Measurements from ENCODE around the gene IL25. TPM values are rescaled to one million over a fixed set of nuclear protein-coding genes. Genes with fewer than 3 reads are reported as not detected.
A peak's percentile ranks its signal among the peaks of the same experiment; 100 is the strongest.

Gene IL25
- total and polyA plus RNA-seq, 2 of the 13 experiments (the other 11 are each of a cell fraction or from before 2014, with no cell fraction given) = not detected

GRCh38 chr14:23360496-23360895 is 12.1 kb upstream of the IL25 start:
- Histone ChIP-seq H3K9ac (ENCODE audit: insufficient read depth, low read depth, low read length) (no peak overlapping the region), H3K4me1 (ENCODE audit: insufficient read depth, low read length) (peaks cover 30% of the 10 kb centered on the region), H4K20me1 (ENCODE audit: insufficient read depth, low read length) (no peaks in the 10 kb centered on the region), H3K9me3 (ENCODE audit: low read length) (no peaks in the 10 kb centered on the region), H3K4me3 (replicated peaks in 1 of 3; ENCODE audit: insufficient read depth in 1 of 3, low read depth in 2 of 3, low read length in 3 of 3) (no peak overlapping the region), H2AFZ (ENCODE audit: low read length) (no peak overlapping the region), H3K27me3 (ENCODE audit: control insufficient read depth in 1 of 2, insufficient read depth in 2 of 2, low read length in 2 of 2) (peaks cover 50 to 93% of the 10 kb centered on the region in 2 experiments), H3K27ac (ENCODE audit: extremely low read length, insufficient read depth, low read length) (no peak overlapping the region), H3K79me2 (ENCODE audit: insufficient read depth, low read length) (no peaks in the 10 kb centered on the region), H3K36me3 (replicated peaks in 1 of 2; ENCODE audit: control insufficient read depth in 1 of 2, insufficient read depth in 2 of 2, low read length in 2 of 2) (no peaks in the 10 kb centered on the region), H3K4me2 (ENCODE audit: low read depth, low read length) (no peak overlapping the region)
- ATAC-seq (peak; percentile 70), FAIRE-seq (no peak), DNase-seq (ENCODE audit: low spot score) (peak; percentile 54)
- intact Hi-C loops (cut with micrococcal nuclease; ENCODE audit: unreplicated experiment) = loop anchor here (2.0 kb wide), 1 partner anchor 32 kb away; no protein-coding TSS in a partner anchor
- in situ Hi-C loops (cut with HindIII; ENCODE audit: extremely low pct_ligation_motif_present, low pct_unique_long_range_greater_than_20kb) = no loop called here
- WGBS (ENCODE audit: low lambda C conversion rate) = 15% methylated on average over 11 of the region's 11 CpGs
- ChIA-PET CTCF (ENCODE audit: low intra/inter-chr PET ratio, low total read pairs) (interaction anchor here (1.7 to 1.8 kb wide), 2 partner anchors 33 to 95 kb away, joined by 5 to 7 read pairs; no protein-coding TSS in a partner anchor), POLR2A (interaction anchor here (0.6 to 1.6 kb wide), 3 partner anchors 20 to 39 kb away, joined by 3 to 11 read pairs (median 3); partner anchors contain the start of gene PABPN1)
- no TSS peak for BruUV-seq (replicated peaks)
- TF ChIP-seq RXRA (CRISPR knock-in tag; IDR thresholded peaks at IDR 0.05) = peak; percentile 18; the same call in 1 of the 2 replicates
- TF ChIP-seq ZNF124 (CRISPR knock-in tag; IDR thresholded peaks at IDR 0.05) = 0 out of 2 replicates have a peak, but pooled peaks have one; percentile 28
- no peak for TF ChIP-seq NFYB (CRISPR knock-in tag; IDR thresholded peaks at IDR 0.05)
- peak; percentile 22; the same call in 1 of the 2 replicates for TF ChIP-seq ZBTB7B (CRISPR knock-in tag; IDR thresholded peaks at IDR 0.05)
- TF ChIP-seq, protein P1, sequence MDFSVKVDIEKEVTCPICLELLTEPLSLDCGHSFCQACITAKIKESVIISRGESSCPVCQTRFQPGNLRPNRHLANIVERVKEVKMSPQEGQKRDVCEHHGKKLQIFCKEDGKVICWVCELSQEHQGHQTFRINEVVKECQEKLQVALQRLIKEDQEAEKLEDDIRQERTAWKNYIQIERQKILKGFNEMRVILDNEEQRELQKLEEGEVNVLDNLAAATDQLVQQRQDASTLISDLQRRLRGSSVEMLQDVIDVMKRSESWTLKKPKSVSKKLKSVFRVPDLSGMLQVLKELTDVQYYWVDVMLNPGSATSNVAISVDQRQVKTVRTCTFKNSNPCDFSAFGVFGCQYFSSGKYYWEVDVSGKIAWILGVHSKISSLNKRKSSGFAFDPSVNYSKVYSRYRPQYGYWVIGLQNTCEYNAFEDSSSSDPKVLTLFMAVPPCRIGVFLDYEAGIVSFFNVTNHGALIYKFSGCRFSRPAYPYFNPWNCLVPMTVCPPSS (IDR thresholded peaks at IDR 0.05) = no peak
- no peak for TF ChIP-seq NR3C1 (CRISPR knock-in tag; IDR thresholded peaks at IDR 0.05)
- TF ChIP-seq HMGXB4 (CRISPR knock-in tag; IDR thresholded peaks at IDR 0.05; ENCODE audit: borderline replicate concordance in 1 of 2, low read depth in 1 of 2) = 0 out of 4 replicates have a peak, but pooled peaks have one; percentile 39 to 44
- 0 out of 2 replicates have a peak, but pooled peaks have one; percentile 44 for TF ChIP-seq PITX1 (CRISPR knock-in tag; IDR thresholded peaks at IDR 0.05)
- TF ChIP-seq, protein P2, sequence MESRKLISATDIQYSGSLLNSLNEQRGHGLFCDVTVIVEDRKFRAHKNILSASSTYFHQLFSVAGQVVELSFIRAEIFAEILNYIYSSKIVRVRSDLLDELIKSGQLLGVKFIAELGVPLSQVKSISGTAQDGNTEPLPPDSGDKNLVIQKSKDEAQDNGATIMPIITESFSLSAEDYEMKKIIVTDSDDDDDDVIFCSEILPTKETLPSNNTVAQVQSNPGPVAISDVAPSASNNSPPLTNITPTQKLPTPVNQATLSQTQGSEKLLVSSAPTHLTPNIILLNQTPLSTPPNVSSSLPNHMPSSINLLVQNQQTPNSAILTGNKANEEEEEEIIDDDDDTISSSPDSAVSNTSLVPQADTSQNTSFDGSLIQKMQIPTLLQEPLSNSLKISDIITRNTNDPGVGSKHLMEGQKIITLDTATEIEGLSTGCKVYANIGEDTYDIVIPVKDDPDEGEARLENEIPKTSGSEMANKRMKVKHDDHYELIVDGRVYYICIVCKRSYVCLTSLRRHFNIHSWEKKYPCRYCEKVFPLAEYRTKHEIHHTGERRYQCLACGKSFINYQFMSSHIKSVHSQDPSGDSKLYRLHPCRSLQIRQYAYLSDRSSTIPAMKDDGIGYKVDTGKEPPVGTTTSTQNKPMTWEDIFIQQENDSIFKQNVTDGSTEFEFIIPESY (CRISPR knock-in tag; IDR thresholded peaks at IDR 0.05) = peak; percentile 44; the same call in 1 of the 2 replicates
- no peak for TF ChIP-seq NFIB (CRISPR knock-in tag; IDR thresholded peaks at IDR 0.05; ENCODE audit: borderline replicate concordance)
- TF ChIP-seq ZSCAN31 (CRISPR knock-in tag; IDR thresholded peaks at IDR 0.05; ENCODE audit: low read depth) = 0 out of 2 replicates have a peak, but pooled peaks have one; percentile 31
- no peak for TF ChIP-seq ZNF441 (CRISPR knock-in tag; IDR thresholded peaks at IDR 0.05; ENCODE audit: borderline replicate concordance)
- peak; percentile 94 for TF ChIP-seq PCBP1 (IDR thresholded peaks at IDR 0.05; ENCODE audit: borderline replicate concordance, low read depth, low read length)
- no peak for TF ChIP-seq ARNTL (CRISPR knock-in tag; IDR thresholded peaks at IDR 0.05)
- 0 out of 2 replicates have a peak, but pooled peaks have one; percentile 33 for TF ChIP-seq ZNF451 (CRISPR knock-in tag; IDR thresholded peaks at IDR 0.05)
- TF ChIP-seq, protein P3, sequence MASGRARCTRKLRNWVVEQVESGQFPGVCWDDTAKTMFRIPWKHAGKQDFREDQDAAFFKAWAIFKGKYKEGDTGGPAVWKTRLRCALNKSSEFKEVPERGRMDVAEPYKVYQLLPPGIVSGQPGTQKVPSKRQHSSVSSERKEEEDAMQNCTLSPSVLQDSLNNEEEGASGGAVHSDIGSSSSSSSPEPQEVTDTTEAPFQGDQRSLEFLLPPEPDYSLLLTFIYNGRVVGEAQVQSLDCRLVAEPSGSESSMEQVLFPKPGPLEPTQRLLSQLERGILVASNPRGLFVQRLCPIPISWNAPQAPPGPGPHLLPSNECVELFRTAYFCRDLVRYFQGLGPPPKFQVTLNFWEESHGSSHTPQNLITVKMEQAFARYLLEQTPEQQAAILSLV (CRISPR knock-in tag; IDR thresholded peaks at IDR 0.05; ENCODE audit: borderline replicate concordance) = no peak
- TF ChIP-seq TOE1 (CRISPR knock-in tag; IDR thresholded peaks at IDR 0.05) = no peak
- peak; percentile 61; the same call in 1 of the 2 replicates for TF ChIP-seq ZNF225 (CRISPR knock-in tag; IDR thresholded peaks at IDR 0.05)
- peak; percentile 32; the same call in 1 of the 2 replicates for TF ChIP-seq HOXA3 (CRISPR knock-in tag; IDR thresholded peaks at IDR 0.05)

All from HepG2 (cell line).